Esophagus muscularis mucosa (tissue), 4 donors: ENCODE data around the gene PYDC2. TPM values are rescaled to one million over a fixed set of nuclear protein-coding genes. Genes with fewer than 3 reads are reported as not detected.

Experiments
- DNase-seq: peaks from one replicate; pipeline ENCODE4 v3.0.0-alpha.2; 2017; ENCODE audit errors: extremely low spot score
- H3K27ac ChIP-seq, 4 donors: fragments of 200-600 bp; sonication (generic); replicated peaks in 1 of 4; 1 replicate in 3 of 4; 2 replicates in 1 of 4; pipeline ENCODE4 v1.5.1; 2016 to 2019; ENCODE audit warnings: mild to moderate bottlenecking in 1 of 4
- H3K27me3 ChIP-seq, 4 donors: fragments of 200-600 bp; sonication (generic); one replicate each; pipeline versions ENCODE4 v1.5.1 to v1.6.0; 2016 to 2019
- H3K36me3 ChIP-seq, 4 donors: fragments of 200-600 bp; sonication (generic); one replicate each; pipeline ENCODE4 v1.5.1; 2016 to 2019
- H3K4me1 ChIP-seq, 4 donors: fragments of 200-600 bp; sonication (generic); one replicate each; pipeline ENCODE4 v1.5.1; 2016 to 2019
- H3K4me3 ChIP-seq, 4 donors: fragments of 200-600 bp; sonication (generic); 1 replicate in 2 of 4; 2 replicates in 2 of 4; pipeline ENCODE4 v1.5.1; 2016 to 2019; ENCODE audit warnings: mild to moderate bottlenecking in 4 of 4, moderate library complexity in 1 of 4
- H3K9me3 ChIP-seq, 4 donors: fragments of 200-600 bp; sonication (generic); 1 replicate in 3 of 4; 2 replicates in 1 of 4; pipeline ENCODE4 v1.5.1; 2016 to 2019
- CTCF ChIP-seq, 3 experiments: fragments of 200-600 bp in 2 of 3; fragments of 450-650 bp in 1 of 3; sonication (generic) in 2 of 3; IDR thresholded peaks; one replicate each; pipeline ENCODE4 v1.5.1; 2017 to 2019; ENCODE audit warnings: antibody characterized with exemption in 3 of 3, mild to moderate bottlenecking in 2 of 3, moderate library complexity in 1 of 3
- EP300 ChIP-seq: sonication (generic); formaldehyde crosslinking; IDR thresholded peaks from one replicate; pipeline ENCODE4 v1.6.1; 2017; ENCODE audit warnings: antibody characterized with exemption
- POLR2A ChIP-seq: fragments of 450-650 bp; IDR thresholded peaks from one replicate; pipeline ENCODE4 v1.6.1; 2017; ENCODE audit warnings: antibody characterized with exemption, moderate library complexity, mild to moderate bottlenecking, low read depth
- POLR2AphosphoS5 ChIP-seq, 2 donors: sonication (generic); formaldehyde crosslinking; IDR thresholded peaks; one replicate each; pipeline ENCODE4 v1.6.1; 2017; ENCODE audit warnings: antibody characterized with exemption in 2 of 2
- WGBS: methylation state at CpG from one replicate; pipeline ENCODE4 v1.1.5; 2018; 5-methylcytosine and 5-hydroxymethylcytosine counted together
- intact Hi-C: fragments of 100-400 bp; cut with DNase I; formaldehyde crosslinking; loops from one replicate; pipeline ENCODE4 v1.15.1; 2023
- small RNA-seq, 3 donors: library from RNA; depleted of rRNA; stranded (forward); fragments of <200 nt; gene quantifications; one replicate each; pipeline ENCODE3, GENCODE V24; 2016
- total RNA-seq, 4 donors: library from RNA; depleted of rRNA; stranded (reverse); fragments of >200 nt; gene quantifications; one replicate each; pipeline versions ENCODE4 v1.1.0 to v1.2.1, GENCODE V29; 2016

The PYDC2 gene
- total RNA-seq, 4 donors from 2014 or later, result not detected

DNA sequence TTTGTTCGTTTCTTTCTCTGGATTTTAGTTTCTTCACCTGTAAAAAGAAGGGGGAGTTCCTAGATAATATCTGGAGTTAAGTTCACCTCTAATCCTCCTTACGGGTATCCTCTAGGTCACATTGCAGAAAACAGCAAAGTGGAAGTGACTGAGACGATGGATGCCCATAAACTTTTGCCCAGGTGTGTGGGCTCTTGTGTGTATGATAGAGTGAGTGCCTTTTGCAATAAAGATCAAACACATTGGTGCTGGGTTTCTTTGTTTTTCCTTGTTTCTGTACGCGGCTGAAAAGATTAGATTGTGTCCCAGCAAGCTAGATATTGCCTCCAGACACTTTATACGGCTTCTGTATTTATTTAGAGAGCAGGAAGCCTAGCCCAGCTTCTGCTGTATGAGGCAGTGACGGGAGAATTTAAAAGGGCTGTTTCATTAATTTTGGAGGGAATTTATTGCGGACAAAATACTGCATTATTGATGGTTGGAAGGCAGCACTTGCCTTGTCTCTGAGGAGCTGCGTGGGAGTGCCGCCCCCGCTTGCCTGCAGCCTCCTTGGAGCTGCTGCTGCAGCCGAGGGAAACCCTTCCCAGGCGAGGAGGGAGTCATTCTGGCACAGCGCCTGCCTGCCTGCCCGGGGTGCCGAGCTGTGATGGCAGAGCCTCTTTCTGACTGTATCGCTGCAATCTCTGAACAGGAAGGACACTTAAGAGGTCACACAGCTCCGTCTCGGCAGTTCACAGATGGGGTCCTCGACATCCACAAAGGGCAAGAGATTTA, 38.5 kb downstream of the PYDC2 start:
- DNase-seq, result no peak
- 26% methylated on average over 20 of the region's 20 CpGs for WGBS
- H3K27me3 ChIP-seq, result no peaks in the 10 kb centered on the region
- no peaks in the 10 kb centered on the region for H3K9me3 ChIP-seq
- intact Hi-C loops, result no loop called here
- no peaks in the 10 kb centered on the region for H3K36me3 ChIP-seq
- no peak overlapping the region for H3K27ac ChIP-seq
- H3K4me3 ChIP-seq, result peak overlapping the region; percentile 23 to 34 (median 28)
- H3K4me1 ChIP-seq, result peaks cover 6 to 13% (median 10%) of the 10 kb centered on the region in 4 donors
- no peak for TF ChIP-seq CTCF (IDR thresholded peaks at IDR 0.05)
- no peak for TF ChIP-seq EP300
- TF ChIP-seq POLR2AphosphoS5 (IDR thresholded peaks at IDR 0.05), result no peak

GRCh38 chr3:191500892-191501291, 39.9 kb downstream of the PYDC2 start:
- TF ChIP-seq POLR2AphosphoS5 (IDR thresholded peaks at IDR 0.05) (no peak), POLR2A (no peak), EP300 (no peak), CTCF (IDR thresholded peaks at IDR 0.05) (no peak)
- no peaks in the 10 kb centered on the region for H3K9me3 ChIP-seq
- DNase-seq, result no peak
- H3K36me3 ChIP-seq, result no peaks in the 10 kb centered on the region
- no peaks in the 10 kb centered on the region for H3K27me3 ChIP-seq
- no peak overlapping the region for H3K27ac ChIP-seq
- 89% methylated on average over 5 of the region's 5 CpGs for WGBS
- peaks cover 6 to 13% (median 10%) of the 10 kb centered on the region in 4 donors for H3K4me1 ChIP-seq
- intact Hi-C loops, result no loop called here
- H3K4me3 ChIP-seq, result no peak overlapping the region

DNA sequence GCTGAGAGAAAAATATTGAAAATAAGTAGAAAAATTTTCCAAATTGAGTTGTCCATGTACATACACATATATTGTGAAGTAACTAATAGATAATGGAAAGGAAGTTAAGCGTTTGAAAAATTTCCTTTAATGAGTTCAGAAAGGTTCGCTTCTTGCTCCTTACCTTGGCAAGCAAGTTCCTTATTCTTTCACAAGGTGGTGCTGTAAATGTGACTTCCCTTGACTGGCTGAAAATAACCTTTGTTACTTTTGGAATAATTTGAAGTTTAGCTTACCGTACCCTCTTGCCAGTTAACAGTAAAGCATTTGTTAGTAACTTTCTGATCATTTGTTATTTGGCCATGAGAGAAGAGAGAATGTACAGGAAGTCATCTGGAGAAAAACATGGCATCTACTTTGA, 41.6 kb downstream of the PYDC2 start:
- TF ChIP-seq CTCF (IDR thresholded peaks at IDR 0.05), result no peak
- H3K27me3 ChIP-seq, result no peaks in the 10 kb centered on the region
- intact Hi-C loops, result no loop called here
- no peak for DNase-seq
- H3K27ac ChIP-seq, result no peak overlapping the region
- 73% methylated on average over 3 of the region's 3 CpGs for WGBS
- H3K9me3 ChIP-seq, result no peaks in the 10 kb centered on the region
- peaks cover 6 to 13% (median 10%) of the 10 kb centered on the region in 4 donors for H3K4me1 ChIP-seq
- no peak overlapping the region for H3K4me3 ChIP-seq
- no peaks in the 10 kb centered on the region for H3K36me3 ChIP-seq

DNA sequence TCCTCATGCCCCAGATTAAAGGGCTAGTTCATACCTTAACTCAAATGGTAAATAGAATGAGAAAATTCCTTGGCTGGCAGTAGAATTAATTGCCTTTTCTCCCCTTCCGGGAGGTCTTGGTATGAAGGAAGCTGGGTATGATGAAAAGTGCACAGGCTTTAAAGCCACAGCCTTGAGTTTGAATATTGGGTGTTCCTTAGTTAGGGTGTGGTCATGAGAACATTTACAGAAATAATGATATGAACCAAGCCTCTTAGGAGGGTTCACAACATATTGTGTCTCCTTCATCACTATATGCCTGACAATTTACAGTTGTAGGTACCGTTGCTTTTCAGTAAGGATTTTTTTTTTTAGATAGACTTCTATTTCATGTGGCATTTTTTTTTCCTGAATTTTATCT, 48.1 kb downstream of the PYDC2 start:
- WGBS, result 81% methylated on average over 2 of the region's 2 CpGs
- TF ChIP-seq EP300 (no peak), POLR2A (no peak), POLR2AphosphoS5 (IDR thresholded peaks at IDR 0.05) (no peak), CTCF (IDR thresholded peaks at IDR 0.05) (no peak)
- intact Hi-C loops, result no loop called here

More for the DNA sequence above, 48.1 kb downstream of the PYDC2 start:
- DNase-seq, result no peak
- H3K36me3 ChIP-seq, result no peaks in the 10 kb centered on the region
- no peak overlapping the region for H3K27ac ChIP-seq
- H3K4me1 ChIP-seq, result no peaks in the 10 kb centered on the region
- H3K9me3 ChIP-seq, result no peaks in the 10 kb centered on the region
- no peak overlapping the region for H3K4me3 ChIP-seq
- H3K27me3 ChIP-seq, result no peaks in the 10 kb centered on the region

Small RNA genes lying within 50 kb of the gene (small RNA-seq; reads per million reads assigned to genes)
- gene PYDC2, result 0 reads per million in 3 donors

Other genes starting within 250 kb of the PYDC2 start
- 100 to 1,000 TPM; 141 to 192 (median 165) TPM for gene CCDC50, start 131.8 kb upstream of the PYDC2 start, total RNA-seq
- gene UTS2B, start 130.6 kb upstream of the PYDC2 start, total RNA-seq, result 1 to 10 TPM in 1 of 4 donors, under 1 TPM in 1, not detected in 2; 0.65 to 1.2 TPM